A673 (cell line): Measurements from ENCODE around the gene SLC7A9. TPM values are rescaled to one million over a fixed set of nuclear protein-coding genes. Genes with fewer than 3 reads are reported as not detected.

Experiments used
- BruUV-seq: library from RNA; stranded (reverse); fragments of 400-500 nt; replicated peaks from 2 replicates; lab custom pipeline; 2021; lab: Mats Ljungman, UMichigan
- CTCF ChIA-PET: fragments of 300-600 bp; sonication (Branson Sonifier 250); formaldehyde crosslinking; loops from one replicate; lab custom pipeline; 2022; ENCODE audit warnings: antibody characterized with exemption; lab: Charles Lee
- POLR2A ChIA-PET: fragments of 300-600 bp; sonication (Branson Sonifier 250); formaldehyde crosslinking; loops from one replicate; lab custom pipeline; 2022; ENCODE audit warnings: antibody characterized with exemption; ENCODE audit not compliant: low non-redundant PET; lab: Charles Lee
- DNase-seq: peaks from one replicate; pipeline ENCODE4 v3.0.0-alpha.2; 2015; ENCODE audit warnings: low spot score
- H3K27ac ChIP-seq: fragments of 200-600 bp; sonication (generic); 2 replicates; pipeline ENCODE4 v1.5.1; 2016; ENCODE audit warnings: mixed run types, low read depth, mild to moderate bottlenecking, mixed read lengths, antibody characterized with exemption, low read length; ENCODE audit not compliant: poor library complexity, severe bottlenecking
- H3K27me3 ChIP-seq: fragments of 200-600 bp; sonication (generic); replicated peaks from 2 replicates; pipeline ENCODE4 v1.6.1; 2017; ENCODE audit warnings: mixed run types, low read depth, mild to moderate bottlenecking, mixed read lengths, antibody characterized with exemption, low read length; ENCODE audit not compliant: insufficient read depth, poor library complexity
- H3K36me3 ChIP-seq: fragments of 200-600 bp; sonication (generic); 2 replicates; pipeline ENCODE4 v1.6.1; 2016; ENCODE audit warnings: mixed run types, mild to moderate bottlenecking, mixed read lengths, antibody characterized with exemption, low read length; ENCODE audit not compliant: insufficient read depth, poor library complexity, severe bottlenecking
- H3K4me1 ChIP-seq: fragments of 200-600 bp; sonication (generic); 2 replicates; pipeline ENCODE4 v1.6.1; 2017; ENCODE audit warnings: mixed run types, mild to moderate bottlenecking, mixed read lengths, antibody characterized with exemption, low read length; ENCODE audit not compliant: insufficient read depth, poor library complexity, severe bottlenecking
- H3K4me3 ChIP-seq: fragments of 200-600 bp; sonication (generic); 2 replicates; pipeline ENCODE4 v1.5.1; 2016; ENCODE audit warnings: low read depth, mixed run types, mild to moderate bottlenecking, mixed read lengths, low read length; ENCODE audit not compliant: poor library complexity, severe bottlenecking
- H3K9me3 ChIP-seq: fragments of 200-600 bp; sonication (generic); 2 replicates; pipeline ENCODE4 v1.6.1; 2016; ENCODE audit warnings: mixed run types, low read depth, mild to moderate bottlenecking, mixed read lengths, antibody characterized with exemption, low read length; ENCODE audit not compliant: poor library complexity, severe bottlenecking
- EZH2 ChIP-seq: fragments of 200-600 bp; sonication (generic); IDR thresholded peaks from 2 replicates; pipeline ENCODE4 v1.6.1; 2017; ENCODE audit warnings: borderline replicate concordance, low read depth, mild to moderate bottlenecking, mixed read lengths, antibody characterized with exemption, low read length; ENCODE audit not compliant: poor library complexity, severe bottlenecking
- intact Hi-C: fragments of 100-400 bp; cut with micrococcal nuclease; formaldehyde crosslinking; loops from one replicate; pipeline ENCODE4 v1.10.0; 2022; ENCODE audit not compliant: unreplicated experiment
- total RNA-seq: library from RNA; stranded (reverse); gene quantifications from 2 replicates; pipeline ENCODE4 v1.2.3, GENCODE V29; 2021
- TF ChIP-seq, protein P1 (sequence below): fragments of 300-800, 200-600 bp; sonication (generic); conservative IDR thresholded peaks from 2 replicates; pipeline ENCODE4 v1.5.1; 2017; ENCODE audit warnings: low read depth, mild to moderate bottlenecking, antibody characterized with exemption, low read length, moderate library complexity, mixed read lengths

SLC7A9 gene
- total RNA-seq, 1 experiment from 2014 or later = 0.34 TPM

DNA sequence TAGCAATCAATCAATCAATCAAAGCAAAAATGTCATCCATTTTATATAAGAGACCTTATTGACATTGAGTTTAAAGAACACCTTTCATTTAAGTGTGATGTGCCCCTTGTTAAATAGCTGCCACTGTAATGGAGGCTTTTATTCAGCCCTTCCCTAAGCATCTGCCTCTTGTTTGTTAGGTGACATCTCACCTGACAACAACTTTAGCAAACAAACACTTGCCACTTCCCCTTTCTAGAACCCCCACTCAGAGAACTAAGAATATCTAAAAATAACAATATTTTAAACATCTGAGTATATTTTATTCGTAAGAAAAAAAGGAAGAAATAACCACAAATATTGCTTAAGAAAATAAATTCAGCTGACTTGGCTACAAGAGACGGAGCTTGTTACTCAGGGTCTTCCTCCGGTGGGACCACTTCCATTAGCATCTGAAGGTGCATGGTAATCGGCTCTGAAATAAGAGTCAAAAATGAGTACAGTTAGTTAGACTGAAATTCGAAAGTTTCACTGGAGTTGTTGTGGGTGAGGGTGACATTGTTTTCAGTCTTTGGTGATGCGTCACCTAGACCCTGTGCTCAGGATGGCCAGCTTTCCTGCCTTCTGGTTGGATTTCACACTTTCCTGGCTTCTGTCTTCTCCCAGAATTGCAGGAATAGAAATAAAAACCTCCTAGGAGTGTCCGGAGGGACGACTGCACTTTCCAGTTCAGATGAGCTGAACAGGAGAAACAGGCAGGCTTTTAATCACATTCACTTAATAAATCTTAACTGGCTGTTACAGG, 39.1 kb downstream of the SLC7A9 start:
- DNase-seq = no peak
- Histone ChIP-seq H3K9me3 (no peaks in the 10 kb centered on the region), H3K4me1 (no peaks in the 10 kb centered on the region), H3K27ac (no peak overlapping the region), H3K27me3 (no peaks in the 10 kb centered on the region), H3K36me3 (no peaks in the 10 kb centered on the region), H3K4me3 (no peak overlapping the region)
- BruUV-seq = no TSS peak
- ChIA-PET CTCF (no interaction called here), POLR2A (no interaction called here)
- TF ChIP-seq, protein P1, sequence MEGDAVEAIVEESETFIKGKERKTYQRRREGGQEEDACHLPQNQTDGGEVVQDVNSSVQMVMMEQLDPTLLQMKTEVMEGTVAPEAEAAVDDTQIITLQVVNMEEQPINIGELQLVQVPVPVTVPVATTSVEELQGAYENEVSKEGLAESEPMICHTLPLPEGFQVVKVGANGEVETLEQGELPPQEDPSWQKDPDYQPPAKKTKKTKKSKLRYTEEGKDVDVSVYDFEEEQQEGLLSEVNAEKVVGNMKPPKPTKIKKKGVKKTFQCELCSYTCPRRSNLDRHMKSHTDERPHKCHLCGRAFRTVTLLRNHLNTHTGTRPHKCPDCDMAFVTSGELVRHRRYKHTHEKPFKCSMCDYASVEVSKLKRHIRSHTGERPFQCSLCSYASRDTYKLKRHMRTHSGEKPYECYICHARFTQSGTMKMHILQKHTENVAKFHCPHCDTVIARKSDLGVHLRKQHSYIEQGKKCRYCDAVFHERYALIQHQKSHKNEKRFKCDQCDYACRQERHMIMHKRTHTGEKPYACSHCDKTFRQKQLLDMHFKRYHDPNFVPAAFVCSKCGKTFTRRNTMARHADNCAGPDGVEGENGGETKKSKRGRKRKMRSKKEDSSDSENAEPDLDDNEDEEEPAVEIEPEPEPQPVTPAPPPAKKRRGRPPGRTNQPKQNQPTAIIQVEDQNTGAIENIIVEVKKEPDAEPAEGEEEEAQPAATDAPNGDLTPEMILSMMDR = no peak
- TF ChIP-seq EZH2 = no peak
- intact Hi-C loops = no loop called here

DNA sequence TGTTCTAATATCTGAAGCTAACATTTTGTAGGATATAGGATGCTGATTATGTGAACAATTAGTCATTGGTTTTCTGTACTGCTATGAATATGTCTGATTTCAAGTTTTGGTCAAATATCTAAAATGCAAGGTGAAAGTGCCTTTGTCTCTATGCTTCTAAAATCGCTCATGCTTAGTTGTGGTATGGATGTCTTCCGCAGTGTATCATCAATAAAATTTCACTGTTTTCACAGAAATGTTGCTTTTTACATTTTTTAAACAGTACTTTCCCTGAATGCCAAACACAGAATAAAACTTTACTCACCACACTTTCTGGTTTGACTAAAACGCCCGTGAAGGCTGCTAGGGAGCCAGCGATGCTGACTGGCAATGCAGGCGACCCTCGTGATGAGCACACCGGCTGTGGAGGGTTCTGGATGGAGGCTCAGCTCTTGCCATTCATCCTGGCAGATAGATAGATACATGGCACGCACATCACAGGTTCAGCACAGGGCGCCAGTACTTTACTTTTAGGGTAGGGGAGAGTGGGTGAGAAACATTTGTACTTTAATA, 40.1 kb downstream of the SLC7A9 start:
- H3K27ac ChIP-seq = no peak overlapping the region
- no peaks in the 10 kb centered on the region for H3K4me1 ChIP-seq
- ChIA-PET CTCF (no interaction called here), POLR2A (no interaction called here)
- H3K4me3 ChIP-seq = no peak overlapping the region
- no peaks in the 10 kb centered on the region for H3K27me3 ChIP-seq
- H3K9me3 ChIP-seq = no peaks in the 10 kb centered on the region
- no peak for DNase-seq
- no peaks in the 10 kb centered on the region for H3K36me3 ChIP-seq
- TF ChIP-seq, protein P1 = no peak
- TF ChIP-seq EZH2 = no peak
- intact Hi-C loops = no loop called here
- no TSS peak for BruUV-seq

DNA sequence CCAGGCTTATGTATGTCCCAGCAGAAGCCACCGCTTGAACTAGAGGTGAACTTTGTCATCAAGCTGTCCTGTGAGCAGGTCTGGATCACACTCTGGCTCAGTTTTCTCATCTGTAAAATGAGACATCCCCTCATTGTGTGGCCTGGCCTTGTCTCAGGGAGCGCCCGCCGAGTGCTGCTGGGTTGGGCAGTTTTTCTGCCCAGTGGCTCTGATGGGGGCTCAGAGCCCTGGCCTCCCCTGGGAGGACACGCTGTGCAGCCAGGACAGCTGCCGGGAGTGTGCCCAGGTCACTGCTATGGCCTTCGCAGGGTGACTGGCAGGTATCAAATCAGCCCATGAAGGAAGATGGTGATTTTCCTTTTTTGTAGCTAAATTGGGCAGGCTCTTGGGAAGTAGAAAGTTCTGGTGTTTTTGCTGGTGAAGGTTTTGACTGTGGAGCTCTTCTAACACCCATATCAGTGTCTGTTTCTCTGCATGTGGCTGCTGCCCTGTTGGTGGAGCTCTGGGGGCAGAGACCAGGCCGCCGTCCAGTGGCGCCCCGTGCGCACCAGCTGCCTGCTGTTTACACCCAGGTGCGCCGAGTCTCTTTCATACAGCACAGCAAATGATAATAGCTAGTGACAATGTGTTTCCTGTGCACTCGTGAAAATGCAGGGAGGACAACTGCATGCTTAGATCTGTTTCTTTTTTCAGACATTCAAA, 40.8 kb downstream of the SLC7A9 start:
- H3K27me3 ChIP-seq = no peaks in the 10 kb centered on the region
- H3K9me3 ChIP-seq = no peaks in the 10 kb centered on the region
- TF ChIP-seq EZH2 = no peak
- no peak overlapping the region for H3K4me3 ChIP-seq
- H3K4me1 ChIP-seq = no peaks in the 10 kb centered on the region
- POLR2A ChIA-PET = interaction anchor here (0.6 kb wide), 1 partner anchor 25 kb away, joined by 14 read pairs; no protein-coding TSS in a partner anchor
- no TSS peak for BruUV-seq
- intact Hi-C loops = no loop called here
- H3K36me3 ChIP-seq = no peaks in the 10 kb centered on the region
- CTCF ChIA-PET = interaction anchor here (0.6 kb wide), 1 partner anchor 31 kb away, joined by 4 read pairs; no protein-coding TSS in a partner anchor
- H3K27ac ChIP-seq = no peak overlapping the region
- DNase-seq = no peak
